ENCODE results near the gene XG. TPM values are rescaled to one million over a fixed set of nuclear protein-coding genes. Genes with fewer than 3 reads are reported as not detected.

XG gene
- total and polyA plus RNA-seq, 9 of the 15 experiments (the other 6 are each of a cell fraction or from before 2014, with no cell fraction given) = 0.03 to 0.12 TPM; not detected in 7

GRCh38 chrX:2782778-2783177 lies 30.9 kb downstream of the XG start (continued):
- TF ChIP-seq SRSF1 (IDR thresholded peaks at IDR 0.05; ENCODE audit: low read depth, low read length) (no peak), ZNF76 (CRISPR knock-in tag; IDR thresholded peaks at IDR 0.05; ENCODE audit: borderline replicate concordance) (0 out of 2 replicates have a peak, but pooled peaks have one; percentile 73), ZNF197 (CRISPR knock-in tag; IDR thresholded peaks at IDR 0.05; ENCODE audit: low read depth) (no peak), MNT (conservative IDR thresholded peaks at IDR 0.05) (no peak), ZNF592 (IDR thresholded peaks at IDR 0.05) (peak; percentile 47; the same call in 1 of the 2 replicates), HOMEZ (CRISPR knock-in tag; IDR thresholded peaks at IDR 0.05) (0 out of 2 replicates have a peak, but pooled peaks have one; percentile 75), EP300 (IDR thresholded peaks at IDR 0.05; ENCODE audit: low read length) (no peak), ZNF696 (CRISPR knock-in tag; conservative IDR thresholded peaks at IDR 0.05) (no peak), CREB3 (tag; conservative IDR thresholded peaks at IDR 0.05; ENCODE audit: low read depth) (peak; percentile 64; the same call in 1 of the 2 replicates), DDX20 (tag; IDR thresholded peaks at IDR 0.05; ENCODE audit: low read depth) (peak; percentile 81), FOXP1 (CRISPR knock-in tag; IDR thresholded peaks at IDR 0.05) (no peak), PTTG1 (tag; IDR thresholded peaks at IDR 0.05; ENCODE audit: low read depth) (peak; percentile 69; the same call in 1 of the 2 replicates), ILF3 (IDR thresholded peaks at IDR 0.05; ENCODE audit: borderline replicate concordance) (no peak), RBM14 (IDR thresholded peaks at IDR 0.05; ENCODE audit: borderline replicate concordance, insufficient read depth, low read depth, low read length) (no peak), ZFPM2 (CRISPR knock-in tag; IDR thresholded peaks at IDR 0.05) (no peak), IRF9 (tag; IDR thresholded peaks at IDR 0.05) (peak; percentile 63; the same call in 1 of the 2 replicates), DMBX1 (CRISPR knock-in tag; IDR thresholded peaks at IDR 0.05; ENCODE audit: borderline replicate concordance) (peak; percentile 63; the same call in 1 of the 2 replicates), MXI1 (IDR thresholded peaks at IDR 0.05; ENCODE audit: low read depth, low read length) (no peak)
